HG02571 (cell line): ENCODE results near the gene DMBX1.

Experiments used
- ATAC-seq: cut with Tn5 transposase; IDR thresholded peaks from one replicate; pipeline ENCODE4 v1.9.1; 2021; ENCODE audit warnings: mild to moderate bottlenecking, moderate library complexity; ENCODE audit not compliant: unreplicated experiment

DMBX1 gene

GRCh38 chr1:46489638-46490405 lies at the start of gene DMBX1:
Gene DMBX1 (plus strand): TSS chr1:46489836. CDS start chr1:46507011, 17,175 bp downstream.
- no peak for ATAC-seq

- no peak for ATAC-seq
Observed at GRCh38 chr1:46440478-46440877, 49.2 kb upstream of the DMBX1 start.

GRCh38 chr1:46442317-46443161 lies 47.1 kb upstream of the DMBX1 start:
- peak; percentile 56 for ATAC-seq

- no peak for ATAC-seq
Observed at GRCh38 chr1:46444466-46444865, 45.2 kb upstream of the DMBX1 start.

- ATAC-seq: no peak
Observed at GRCh38 chr1:46445773-46446256, 43.8 kb upstream of the DMBX1 start.

GRCh38 chr1:46446646-46447498 lies 42.8 kb upstream of the DMBX1 start:
- ATAC-seq: no peak

- no peak for ATAC-seq
Observed at GRCh38 chr1:46447499-46448108, 42.0 kb upstream of the DMBX1 start.

- no peak for ATAC-seq
Observed at GRCh38 chr1:46448109-46448911, 41.3 kb upstream of the DMBX1 start.

- no peak for ATAC-seq
Observed at GRCh38 chr1:46449223-46450159, 40.1 kb upstream of the DMBX1 start.

- no peak for ATAC-seq
Observed at GRCh38 chr1:46450160-46450517, 39.5 kb upstream of the DMBX1 start.

GRCh38 chr1:46451948-46452930 lies 37.4 kb upstream of the DMBX1 start:
- no peak for ATAC-seq

- ATAC-seq: no peak
Observed at GRCh38 chr1:46452931-46453325, 36.7 kb upstream of the DMBX1 start.

GRCh38 chr1:46453449-46453848 lies 36.2 kb upstream of the DMBX1 start:
- ATAC-seq: no peak

GRCh38 chr1:46455951-46456350 lies 33.7 kb upstream of the DMBX1 start:
- ATAC-seq: no peak

GRCh38 chr1:46456411-46456963 lies 33.1 kb upstream of the DMBX1 start:
- no peak for ATAC-seq

GRCh38 chr1:46457178-46457577 lies 32.5 kb upstream of the DMBX1 start:
- ATAC-seq: no peak

GRCh38 chr1:46458190-46458589 lies 31.4 kb upstream of the DMBX1 start:
- no peak for ATAC-seq
